H1 (cell line): ENCODE measurements around the gene SLC1A2. TPM values are rescaled to one million over a fixed set of nuclear protein-coding genes. Genes with fewer than 3 reads are reported as not detected.

ENCODE experiments used
- CTCF ChIA-PET: fragments of 300-600 bp; sonication (Branson Sonifier 250); formaldehyde crosslinking; loops from one replicate; lab custom pipeline; 2021; ENCODE audit not compliant: partially characterized antibody; lab: Charles Lee
- POLR2A ChIA-PET: fragments of 300-600 bp; sonication (Branson Sonifier 250); formaldehyde crosslinking; loops from one replicate; lab custom pipeline; 2021; ENCODE audit warnings: inconsistent platforms; ENCODE audit not compliant: partially characterized antibody; lab: Charles Lee
- DNase-seq, 2 experiments: peaks; one replicate each; pipeline versions ENCODE4 v3.0.0 to v3.0.0-alpha.2; 2010 to 2022; ENCODE audit warnings: low spot score in 2 of 2, low read depth in 1 of 2, mixed read lengths in 1 of 2
- FAIRE-seq: peaks from 2 replicates; lab custom pipeline; 2011; peaks lifted over from hg19 to GRCh38; lab: Jason Lieb, UNC
- H2AFZ ChIP-seq: 2 replicates; pipeline ENCODE4 v1.8.1; 2012; ENCODE audit warnings: low read length, inconsistent platforms
- H2AK5ac ChIP-seq: 2 replicates; pipeline ENCODE4 v1.6.1; 2013; ENCODE audit warnings: low read depth, low read length
- H2BK120ac ChIP-seq: replicated peaks from 2 replicates; pipeline ENCODE3; 2013; ENCODE audit warnings: low read depth, low read length, inconsistent platforms
- H2BK12ac ChIP-seq: 2 replicates; pipeline ENCODE4 v1.6.1; 2013; ENCODE audit warnings: low read depth, low read length
- H2BK15ac ChIP-seq: 2 replicates; pipeline ENCODE4 v1.6.1; 2013; ENCODE audit warnings: low read length
- H2BK20ac ChIP-seq: 2 replicates; pipeline ENCODE4 v1.6.1; 2013; ENCODE audit warnings: low read length
- H2BK5ac ChIP-seq: 2 replicates; pipeline ENCODE4 v1.6.1; 2013; ENCODE audit warnings: low read depth, low read length
- H3K14ac ChIP-seq: 2 replicates; pipeline ENCODE4 v1.6.1; 2013; ENCODE audit warnings: inconsistent platforms; ENCODE audit not compliant: insufficient read length
- H3K18ac ChIP-seq: 2 replicates; pipeline ENCODE4 v1.6.1; 2013; ENCODE audit warnings: low read length; ENCODE audit errors: extremely low read depth
- H3K23ac ChIP-seq: 2 replicates; pipeline ENCODE4 v1.6.1; 2013; ENCODE audit warnings: inconsistent platforms; ENCODE audit not compliant: insufficient read length
- H3K23me2 ChIP-seq: 2 replicates; pipeline ENCODE4 v1.6.1; 2013; ENCODE audit warnings: low read depth, low read length
- H3K27ac ChIP-seq: 2 replicates; pipeline ENCODE4 v1.6.1; 2011; ENCODE audit warnings: low read depth, low read length, inconsistent platforms
- H3K27me3 ChIP-seq, 4 experiments: replicated peaks in 1 of 4; 1 replicate in 1 of 4; 2 replicates in 3 of 4; pipeline versions ENCODE4 v1.6.1 to v1.8.1; 2011 to 2013; ENCODE audit warnings: low read length in 3 of 4, mild to moderate bottlenecking in 3 of 4, inconsistent platforms in 2 of 4, mixed read lengths in 2 of 4, moderate library complexity in 1 of 4; ENCODE audit not compliant: control insufficient read depth in 3 of 4, insufficient read depth in 3 of 4; ENCODE audit errors: extremely low read depth in 1 of 4
- H3K36me3 ChIP-seq, 4 experiments: 2 replicates each; pipeline versions ENCODE4 v1.6.1 to v1.8.1; 2011 to 2013; ENCODE audit warnings: mild to moderate bottlenecking in 4 of 4, low read length in 3 of 4, moderate library complexity in 2 of 4, control low read depth in 1 of 4, inconsistent platforms in 1 of 4; ENCODE audit not compliant: insufficient read depth in 4 of 4, control insufficient read depth in 2 of 4
- H3K4ac ChIP-seq: replicated peaks from 2 replicates; pipeline ENCODE3; 2013; ENCODE audit warnings: low read length, low read depth, mixed read lengths, inconsistent platforms; ENCODE audit not compliant: insufficient read length
- H3K4me1 ChIP-seq, 4 experiments: replicated peaks in 1 of 4; 1 replicate in 1 of 4; 2 replicates in 3 of 4; pipeline versions ENCODE4 v1.6.1 to v1.8.1; 2011 to 2013; ENCODE audit warnings: low read length in 3 of 4, inconsistent platforms in 2 of 4, mixed read lengths in 1 of 4; ENCODE audit not compliant: insufficient read depth in 4 of 4, control insufficient read depth in 3 of 4
- H3K4me2 ChIP-seq, 2 experiments: 2 replicates each; pipeline versions ENCODE4 v1.6.1 to v1.8.1; 2011 to 2013; ENCODE audit warnings: low read depth in 2 of 2, low read length in 2 of 2, control low read depth in 1 of 2, inconsistent platforms in 1 of 2, mild to moderate bottlenecking in 1 of 2; ENCODE audit not compliant: insufficient read depth in 1 of 2
- H3K4me3 ChIP-seq, 4 experiments: fragments of 200-600, 300-600 bp in 1 of 4; sonication (generic), shearing (Covaris generic), sonication (Bioruptor Twin) in 1 of 4; 2 replicates each; pipeline versions ENCODE4 v1.5.1 to v1.8.1; 2011 to 2016; ENCODE audit warnings: low read length in 4 of 4, low read depth in 3 of 4, control low read depth in 2 of 4, inconsistent platforms in 2 of 4, mild to moderate bottlenecking in 2 of 4, mixed read lengths in 1 of 4, moderate library complexity in 1 of 4; ENCODE audit not compliant: insufficient read depth in 2 of 4; ENCODE audit errors: extremely low read depth in 1 of 4
- H3K56ac ChIP-seq: replicated peaks from 2 replicates; pipeline ENCODE3; 2013; ENCODE audit warnings: low read depth, mild to moderate bottlenecking, mixed read lengths, low read length, inconsistent platforms; ENCODE audit not compliant: insufficient read length
- H3K79me1 ChIP-seq: 2 replicates; pipeline ENCODE4 v1.6.1; 2013; ENCODE audit warnings: low read depth, low read length, control low read depth
- H3K79me2 ChIP-seq, 2 experiments: 2 replicates each; pipeline versions ENCODE4 v1.6.1 to v1.8.1; 2012 to 2013; ENCODE audit warnings: low read length in 2 of 2, mild to moderate bottlenecking in 2 of 2, inconsistent platforms in 1 of 2; ENCODE audit not compliant: insufficient read depth in 2 of 2, control insufficient read depth in 1 of 2
- H3K9ac ChIP-seq, 4 experiments: replicated peaks in 1 of 4; 1 replicate in 1 of 4; 2 replicates in 3 of 4; pipeline versions ENCODE4 v1.6.1 to v1.8.1; 2011 to 2013; ENCODE audit warnings: low read depth in 3 of 4, low read length in 3 of 4, control low read depth in 2 of 4, mild to moderate bottlenecking in 2 of 4, moderate library complexity in 2 of 4, inconsistent platforms in 1 of 4; ENCODE audit errors: extremely low read depth in 1 of 4
- H3K9me3 ChIP-seq, 2 experiments: 2 replicates each; pipeline versions ENCODE4 v1.6.1 to v1.8.1; 2012 to 2013; ENCODE audit warnings: mild to moderate bottlenecking in 2 of 2, moderate library complexity in 2 of 2, control low read depth in 1 of 2, inconsistent platforms in 1 of 2, low read depth in 1 of 2, low read length in 1 of 2, mixed read lengths in 1 of 2; ENCODE audit not compliant: insufficient read depth in 2 of 2
- H4K20me1 ChIP-seq, 2 experiments: replicated peaks in 1 of 2; 2 replicates each; pipeline versions ENCODE3 to v1.8.1; 2011 to 2013; ENCODE audit warnings: inconsistent platforms in 2 of 2, low read length in 2 of 2, mild to moderate bottlenecking in 1 of 2; ENCODE audit not compliant: insufficient read depth in 2 of 2, control insufficient read depth in 1 of 2
- H4K5ac ChIP-seq: 2 replicates; pipeline ENCODE4 v1.6.1; 2013; ENCODE audit warnings: low read length, low read depth, mixed read lengths, inconsistent platforms; ENCODE audit not compliant: insufficient read length
- H4K8ac ChIP-seq: 2 replicates; pipeline ENCODE4 v1.8.0; 2013; ENCODE audit warnings: mild to moderate bottlenecking, moderate library complexity, low read length, inconsistent platforms; ENCODE audit not compliant: insufficient read depth; ENCODE audit errors: extremely low read depth
- H4K91ac ChIP-seq: replicated peaks from 2 replicates; pipeline ENCODE3; 2013; ENCODE audit warnings: low read length, mixed read lengths, inconsistent platforms; ENCODE audit not compliant: insufficient read length
- CTCF ChIP-seq, 3 experiments: IDR thresholded peaks; 1 replicate in 2 of 3; 2 replicates in 1 of 3; pipeline versions ENCODE4 v1.5.1 to v1.6.1; 2011; ENCODE audit warnings: low read length in 3 of 3, mild to moderate bottlenecking in 3 of 3, inconsistent platforms in 2 of 3, low read depth in 1 of 3, moderate library complexity in 1 of 3; ENCODE audit not compliant: insufficient read depth in 1 of 3; ENCODE audit errors: control extremely low read depth in 1 of 3
- WGBS, 2 experiments: shearing (Covaris generic) in 1 of 2; methylation state at CpG; one replicate each; pipeline versions ENCODE4 v1.1.6 to v1.1.7; 2013 to 2015; ENCODE audit warnings: low lambda C conversion rate in 2 of 2, mixed read lengths in 2 of 2, inconsistent platforms in 1 of 2, low coverage in 1 of 2, missing lambda C conversion rate in 1 of 2; ENCODE audit not compliant: insufficient replicate concordance in 2 of 2, insufficient coverage in 1 of 2, insufficient read length in 1 of 2; ENCODE audit errors: extremely low coverage in 1 of 2, missing lambda C conversion rate in 1 of 2; 5-methylcytosine and 5-hydroxymethylcytosine counted together
- polyA plus RNA-seq, 7 experiments: library from polyadenylated mRNA; depleted of rRNA in 3 of 7; stranded (reverse) in 5 of 7; unstranded in 2 of 7; fragments of >200 nt in 5 of 7; fragments of 200-250 nt in 2 of 7; gene quantifications; 1 replicate in 5 of 7; 2 replicates in 1 of 7; 4 replicates in 1 of 7; pipeline versions ENCODE4 v1.2.1 to v1.2.3, GENCODE V29; 2011 to 2013; ENCODE audit warnings: missing spikeins in 2 of 7, mixed read lengths in 2 of 7
- total RNA-seq: library from RNA; stranded (reverse); fragmentation: NEBNext Ultra II Directional; extraction: Animal tissue kit (Norgen Biotek cat#: 25700); gene quantifications from 2 replicates; pipeline ENCODE4 v1.2.1, GENCODE V29; 2021

SLC1A2 gene
- total and polyA plus RNA-seq, 2 of the 8 experiments (the other 6 are each of a cell fraction or from before 2014, with no cell fraction given): 0.57 to 1.2 TPM

GRCh38 chr11:35318309-35318708, 101.0 kb downstream of the SLC1A2 start:
- no peak overlapping the region for H3K23ac ChIP-seq
- H2BK20ac ChIP-seq: no peak overlapping the region
- ChIA-PET POLR2A (interaction anchor here (1.0 kb wide), 1 partner anchor 10 kb away, joined by 3 read pairs; no protein-coding TSS in a partner anchor), CTCF (interaction anchor here (1.5 to 1.9 kb wide), 2 partner anchors 13 to 50 kb away, joined by 5 to 9 read pairs; no protein-coding TSS in a partner anchor)
- no peak overlapping the region for H4K91ac ChIP-seq
- no peak overlapping the region for H3K18ac ChIP-seq
- DNase-seq (no peak), FAIRE-seq (no peak)
- no peak overlapping the region for H3K56ac ChIP-seq
- H3K9me3 ChIP-seq: no peaks in the 10 kb centered on the region
- no peaks in the 10 kb centered on the region for H3K79me1 ChIP-seq
- no peaks in the 10 kb centered on the region for H3K79me2 ChIP-seq
- H3K4me3 ChIP-seq: no peak overlapping the region
- H4K20me1 ChIP-seq: no peaks in the 10 kb centered on the region
- H4K5ac ChIP-seq: no peak overlapping the region
- H3K14ac ChIP-seq: no peak overlapping the region
- no peaks in the 10 kb centered on the region; a peak in 1 of 7 replicates for H3K27me3 ChIP-seq
- H3K36me3 ChIP-seq: no peaks in the 10 kb centered on the region
- H3K4ac ChIP-seq: no peak overlapping the region
- H2BK120ac ChIP-seq: no peak overlapping the region
- peaks cover 0 to 5% (median 0%) of the 10 kb centered on the region in 4 experiments; a peak in 1 of 7 replicates for H3K4me1 ChIP-seq
- no peak overlapping the region for H4K8ac ChIP-seq
- no peaks in the 10 kb centered on the region; the same call in 1 of the 2 replicates for H3K23me2 ChIP-seq
- H2BK5ac ChIP-seq: no peak overlapping the region
- H3K9ac ChIP-seq: no peak overlapping the region
- TF ChIP-seq CTCF (IDR thresholded peaks at IDR 0.05; ENCODE audit: control extremely low read depth in 1 of 3, insufficient read depth in 1 of 3, low read depth in 1 of 3, low read length in 3 of 3): no peak
- no peak overlapping the region for H2AFZ ChIP-seq
- no peak overlapping the region for H3K4me2 ChIP-seq
- WGBS, 2 experiments: 84% methylated on average over 1 of the region's 1 CpG; no CpG with 5 or more reads in 1 of the 2 experiments
- H2BK15ac ChIP-seq: no peak overlapping the region
- H2AK5ac ChIP-seq: no peak overlapping the region
- no peak overlapping the region for H3K27ac ChIP-seq
- H2BK12ac ChIP-seq: no peak overlapping the region
